Measurements from ENCODE around the gene LYL1. TPM values are rescaled to one million over a fixed set of nuclear protein-coding genes. Genes with fewer than 3 reads are reported as not detected.

LYL1 gene
- total and polyA plus RNA-seq, 2 of the 4 experiments (the other 2 are of a cell fraction): 0.36 to 0.39 TPM

DNA sequence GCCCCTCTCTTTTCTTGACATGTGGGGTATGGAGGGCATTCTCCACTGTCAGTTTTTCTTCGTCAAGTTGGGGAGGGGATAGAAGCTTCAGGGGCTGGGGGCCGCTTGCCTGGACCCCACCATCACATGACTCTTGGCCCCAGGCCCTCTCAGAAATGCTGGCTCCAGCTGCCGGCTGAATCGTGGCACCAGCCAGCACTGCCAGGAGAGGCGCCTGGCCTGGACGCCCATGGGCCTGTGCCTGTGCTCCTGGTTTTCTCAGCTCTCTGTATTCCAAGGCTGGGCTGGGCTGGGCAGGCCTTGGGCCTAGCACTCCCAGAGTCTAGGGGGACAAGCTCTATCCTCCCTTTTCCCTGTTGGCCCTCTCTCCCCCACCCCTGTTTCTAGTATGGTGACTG lies 38.6 kb downstream of the LYL1 start:
- 0 out of 2 replicates have a peak, but pooled peaks cover 4% of the 10 kb centered on the region for H3K9me1 ChIP-seq (ENCODE audit: insufficient read depth, low read length)
- no peak overlapping the region for H2BK15ac ChIP-seq (ENCODE audit: low read depth, low read length)
- dilution Hi-C loops (cut with HindIII; ENCODE audit: low sequenced_read_pairs, unreplicated experiment): no loop called here
- no TSS peak for BruUV-seq (replicated peaks)
- H2BK120ac ChIP-seq (ENCODE audit: low read depth, low read length): no peak overlapping the region
- H3K4me2 ChIP-seq (ENCODE audit: low read depth, low read length): no peak overlapping the region
- intact Hi-C loops (cut with micrococcal nuclease): loop anchor here (5.0 kb wide), 1 partner anchor 67 kb away; the partner anchor contains the start of gene NFIX
- in situ Hi-C loops (cut with MboI; ENCODE audit: low sequenced_read_pairs): no loop called here
- H3K23ac ChIP-seq (ENCODE audit: low read depth, low read length): no peak overlapping the region
- H3K9ac ChIP-seq (ENCODE audit: low read depth, low read length): no peak overlapping the region
- no peaks in the 10 kb centered on the region for H3K9me3 ChIP-seq (ENCODE audit: control insufficient read depth, insufficient read depth, low read length)
- H4K91ac ChIP-seq (ENCODE audit: insufficient read depth, low read depth, low read length): no peak overlapping the region
- H2BK5ac ChIP-seq (ENCODE audit: low read depth, low read length, poor library complexity, severe bottlenecking): no peak overlapping the region
- H2AFZ ChIP-seq (replicated peaks; ENCODE audit: low read length, poor library complexity): no peak overlapping the region
- ATAC-seq (ENCODE audit: low read depth) (no peak), DNase-seq (no peak)
- H3K4me1 ChIP-seq (ENCODE audit: control insufficient read depth, insufficient read depth, low read length): peaks cover 22% of the 10 kb centered on the region
- no peak overlapping the region for H2AK9ac ChIP-seq (replicated peaks; ENCODE audit: low read depth, low read length, poor library complexity)
- ChIA-PET CTCF (interaction anchor here (1.3 to 1.4 kb wide), 2 partner anchors 30 to 86 kb away, joined by 3 to 4 read pairs; no protein-coding TSS in a partner anchor), POLR2A (ENCODE audit: unreplicated experiment) (no interaction called here)
- H3K4me3 ChIP-seq (ENCODE audit: insufficient read depth, low read depth, low read length): no peak overlapping the region
- TF ChIP-seq, protein P1, sequence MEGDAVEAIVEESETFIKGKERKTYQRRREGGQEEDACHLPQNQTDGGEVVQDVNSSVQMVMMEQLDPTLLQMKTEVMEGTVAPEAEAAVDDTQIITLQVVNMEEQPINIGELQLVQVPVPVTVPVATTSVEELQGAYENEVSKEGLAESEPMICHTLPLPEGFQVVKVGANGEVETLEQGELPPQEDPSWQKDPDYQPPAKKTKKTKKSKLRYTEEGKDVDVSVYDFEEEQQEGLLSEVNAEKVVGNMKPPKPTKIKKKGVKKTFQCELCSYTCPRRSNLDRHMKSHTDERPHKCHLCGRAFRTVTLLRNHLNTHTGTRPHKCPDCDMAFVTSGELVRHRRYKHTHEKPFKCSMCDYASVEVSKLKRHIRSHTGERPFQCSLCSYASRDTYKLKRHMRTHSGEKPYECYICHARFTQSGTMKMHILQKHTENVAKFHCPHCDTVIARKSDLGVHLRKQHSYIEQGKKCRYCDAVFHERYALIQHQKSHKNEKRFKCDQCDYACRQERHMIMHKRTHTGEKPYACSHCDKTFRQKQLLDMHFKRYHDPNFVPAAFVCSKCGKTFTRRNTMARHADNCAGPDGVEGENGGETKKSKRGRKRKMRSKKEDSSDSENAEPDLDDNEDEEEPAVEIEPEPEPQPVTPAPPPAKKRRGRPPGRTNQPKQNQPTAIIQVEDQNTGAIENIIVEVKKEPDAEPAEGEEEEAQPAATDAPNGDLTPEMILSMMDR (conservative IDR thresholded peaks at IDR 0.05; ENCODE audit: low read depth, low read length): no peak
- TF ChIP-seq RFX5 (IDR thresholded peaks at IDR 0.05; ENCODE audit: low read depth, low read length) (no peak), MXI1 (IDR thresholded peaks at IDR 0.05; ENCODE audit: borderline replicate concordance, low read depth, low read length) (no peak), BHLHE40 (IDR thresholded peaks at IDR 0.05; ENCODE audit: low read depth, low read length) (no peak), CEBPB (IDR thresholded peaks at IDR 0.05; ENCODE audit: low read depth, low read length) (no peak), FOS (IDR thresholded peaks at IDR 0.05; ENCODE audit: low read depth, low read length) (no peak), RAD21 (IDR thresholded peaks at IDR 0.05; ENCODE audit: low read length) (no peak), POLR2A (IDR thresholded peaks at IDR 0.05; ENCODE audit: low read depth, low read length) (no peak), SMC3 (IDR thresholded peaks at IDR 0.05; ENCODE audit: low read depth, low read length) (no peak)
- TF ChIP-seq, protein P2, sequence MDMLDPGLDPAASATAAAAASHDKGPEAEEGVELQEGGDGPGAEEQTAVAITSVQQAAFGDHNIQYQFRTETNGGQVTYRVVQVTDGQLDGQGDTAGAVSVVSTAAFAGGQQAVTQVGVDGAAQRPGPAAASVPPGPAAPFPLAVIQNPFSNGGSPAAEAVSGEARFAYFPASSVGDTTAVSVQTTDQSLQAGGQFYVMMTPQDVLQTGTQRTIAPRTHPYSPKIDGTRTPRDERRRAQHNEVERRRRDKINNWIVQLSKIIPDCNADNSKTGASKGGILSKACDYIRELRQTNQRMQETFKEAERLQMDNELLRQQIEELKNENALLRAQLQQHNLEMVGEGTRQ (IDR thresholded peaks at IDR 0.05; ENCODE audit: low read depth, low read length): no peak
- TF ChIP-seq, protein P3, sequence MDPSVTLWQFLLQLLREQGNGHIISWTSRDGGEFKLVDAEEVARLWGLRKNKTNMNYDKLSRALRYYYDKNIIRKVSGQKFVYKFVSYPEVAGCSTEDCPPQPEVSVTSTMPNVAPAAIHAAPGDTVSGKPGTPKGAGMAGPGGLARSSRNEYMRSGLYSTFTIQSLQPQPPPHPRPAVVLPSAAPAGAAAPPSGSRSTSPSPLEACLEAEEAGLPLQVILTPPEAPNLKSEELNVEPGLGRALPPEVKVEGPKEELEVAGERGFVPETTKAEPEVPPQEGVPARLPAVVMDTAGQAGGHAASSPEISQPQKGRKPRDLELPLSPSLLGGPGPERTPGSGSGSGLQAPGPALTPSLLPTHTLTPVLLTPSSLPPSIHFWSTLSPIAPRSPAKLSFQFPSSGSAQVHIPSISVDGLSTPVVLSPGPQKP (IDR thresholded peaks at IDR 0.05; ENCODE audit: borderline replicate concordance, low read depth, low read length): no peak
- peaks cover 12% of the 10 kb centered on the region for H3K36me3 ChIP-seq (ENCODE audit: control insufficient read depth, insufficient read depth, low read length)
- no peak overlapping the region for H4K8ac ChIP-seq (ENCODE audit: low read depth in 2 of 2, low read length in 2 of 2)
- no peak overlapping the region for H3K56ac ChIP-seq (ENCODE audit: extremely low read depth, insufficient read depth, low read length)
- H4K5ac ChIP-seq (ENCODE audit: low read depth, low read length): no peak overlapping the region
- no peak overlapping the region for H2BK20ac ChIP-seq (ENCODE audit: low read depth, low read length)
- no peak overlapping the region for H3K27ac ChIP-seq (ENCODE audit: insufficient read depth, low read length)
- H3K4ac ChIP-seq (ENCODE audit: low read depth, low read length): no peak overlapping the region
- H3K79me1 ChIP-seq (ENCODE audit: low read depth in 1 of 2, low read length in 2 of 2): peaks cover 48 to 84% of the 10 kb centered on the region in 2 experiments
- no peak overlapping the region for H2AK5ac ChIP-seq (ENCODE audit: low read depth, low read length)
- no peak overlapping the region for H3K14ac ChIP-seq (replicated peaks; ENCODE audit: low read depth, low read length)
- WGBS, 2 experiments (ENCODE audit: extremely low coverage in 2 of 2, insufficient read length in 1 of 2): 57% methylated on average over 3 of the region's 6 CpGs; no CpG with 5 or more reads in 1 of the 2 experiments
- H3K27me3 ChIP-seq (ENCODE audit: control insufficient read depth, insufficient read depth, low read length): no peaks in the 10 kb centered on the region
- no peak overlapping the region for H3K18ac ChIP-seq (ENCODE audit: low read depth, low read length)
- peaks cover 29% of the 10 kb centered on the region; the same call in 1 of the 2 replicates for H4K20me1 ChIP-seq (ENCODE audit: insufficient read depth, low read length)
